SK-N-SH treated with all-trans-retinoic acid at 6 μM for 48 hours (cell line): ENCODE data around the gene CYP2A13.

ENCODE experiments used
- ATAC-seq: fragments of 200-7000 bp; cut with Tn5 transposase; 3 replicates; pipeline ENCODE4 v1.9.1; 2020; ENCODE audit warnings: mild to moderate bottlenecking, moderate library complexity
- ARNTL ChIP-seq: fragments of 450-650 bp; formaldehyde crosslinking; IDR thresholded peaks from 2 replicates; pipeline ENCODE4 v1.5.0; 2020; ENCODE audit warnings: low read depth, mild to moderate bottlenecking, moderate library complexity, borderline replicate concordance
- BACH2 ChIP-seq: fragments of 250-450 bp; sonication (Bioruptor Pico); IDR thresholded peaks from 2 replicates; pipeline ENCODE4 v1.9.0; 2021; ENCODE audit warnings: mild to moderate bottlenecking, borderline replicate concordance
- CREB5 ChIP-seq: fragments of 250-450 bp; sonication (Bioruptor Pico); IDR thresholded peaks from 2 replicates; pipeline ENCODE4 v1.5.1; 2020; ENCODE audit warnings: low read depth, mild to moderate bottlenecking, moderate library complexity
- CSDC2 ChIP-seq: fragments of 250-450 bp; sonication (Bioruptor Pico); IDR thresholded peaks from 2 replicates; pipeline ENCODE4 v1.5.0; 2020; ENCODE audit warnings: mild to moderate bottlenecking, moderate library complexity
- ESRRG ChIP-seq: fragments of 250-450 bp; sonication (Bioruptor Pico); IDR thresholded peaks from 2 replicates; pipeline ENCODE4 v1.6.1; 2021; ENCODE audit warnings: mild to moderate bottlenecking
- ISL1 ChIP-seq: fragments of 250-450 bp; sonication (Bioruptor Pico); IDR thresholded peaks from 2 replicates; pipeline ENCODE4 v2.1.2; 2022; ENCODE audit warnings: mild to moderate bottlenecking, moderate library complexity
- POU6F1 ChIP-seq: fragments of 250-450 bp; sonication (Bioruptor Pico); IDR thresholded peaks from 2 replicates; pipeline ENCODE4 v1.8.0; 2021; ENCODE audit warnings: low read depth, mild to moderate bottlenecking, moderate library complexity, borderline replicate concordance
- PPARA ChIP-seq: fragments of 250-450 bp; sonication (Bioruptor Pico); IDR thresholded peaks from 2 replicates; pipeline ENCODE4 v1.5.0; 2020; ENCODE audit warnings: mild to moderate bottlenecking, borderline replicate concordance
- SNAI2 ChIP-seq: fragments of 250-450 bp; sonication (Bioruptor Pico); IDR thresholded peaks from 2 replicates; pipeline ENCODE4 v1.5.0; 2020; ENCODE audit warnings: mild to moderate bottlenecking, moderate library complexity
- TCF4 ChIP-seq: fragments of 250-450 bp; sonication (Bioruptor Pico); IDR thresholded peaks from 2 replicates; pipeline ENCODE4 v1.8.0; 2021; ENCODE audit warnings: mild to moderate bottlenecking, moderate library complexity, borderline replicate concordance
- TOX ChIP-seq: fragments of 250-450 bp; sonication (Bioruptor Pico); IDR thresholded peaks from 2 replicates; pipeline ENCODE4 v1.8.0; 2021; ENCODE audit warnings: mild to moderate bottlenecking, moderate library complexity, borderline replicate concordance
- TSHZ2 ChIP-seq: fragments of 250-450 bp; sonication (Bioruptor Pico); IDR thresholded peaks from 2 replicates; pipeline ENCODE4 v1.5.0; 2020; ENCODE audit warnings: mild to moderate bottlenecking, moderate library complexity
- ZC3H10 ChIP-seq: fragments of 250-450 bp; sonication (Bioruptor Pico); IDR thresholded peaks from 2 replicates; pipeline ENCODE4 v1.5.1; 2021; ENCODE audit warnings: mild to moderate bottlenecking, moderate library complexity
- ZFP3 ChIP-seq: fragments of 250-450 bp; sonication (Bioruptor Pico); IDR thresholded peaks from 2 replicates; pipeline ENCODE4 v1.5.0; 2020; ENCODE audit warnings: mild to moderate bottlenecking, moderate library complexity
- ZFP30 ChIP-seq: fragments of 450-650 bp; formaldehyde crosslinking; IDR thresholded peaks from 2 replicates; pipeline ENCODE4 v1.5.0; 2022; ENCODE audit warnings: mild to moderate bottlenecking, moderate library complexity
- ZNF565 ChIP-seq: fragments of 450-650 bp; formaldehyde crosslinking; conservative IDR thresholded peaks from 2 replicates; pipeline ENCODE4 v1.5.0; 2020; ENCODE audit warnings: low read depth, mild to moderate bottlenecking, moderate library complexity
- ZNF70 ChIP-seq: fragments of 450-650 bp; formaldehyde crosslinking; IDR thresholded peaks from 2 replicates; pipeline ENCODE4 v1.5.0; 2020; ENCODE audit warnings: mild to moderate bottlenecking, moderate library complexity
- ZNF8 ChIP-seq: fragments of 450-650 bp; formaldehyde crosslinking; IDR thresholded peaks from 2 replicates; pipeline ENCODE4 v1.5.0; 2020; ENCODE audit warnings: mild to moderate bottlenecking, moderate library complexity

Gene CYP2A13

GRCh38 chr19:41133260-41133659, 45.0 kb downstream of the CYP2A13 start (continued):
- TF ChIP-seq ZC3H10 (CRISPR knock-in tag) (no peak), PPARA (CRISPR knock-in tag) (no peak), ZFP3 (CRISPR knock-in tag) (no peak)

GRCh38 chr19:41134616-41135015, 46.4 kb downstream of the CYP2A13 start:
- TF ChIP-seq ZNF8 (CRISPR knock-in tag) (no peak), SNAI2 (CRISPR knock-in tag) (no peak), TCF4 (CRISPR knock-in tag) (no peak), CREB5 (no peak), BACH2 (CRISPR knock-in tag) (no peak)
- ATAC-seq, result no peak

- ATAC-seq, result peak; percentile 87
Measured at GRCh38 chr19:41135390-41136384, 47.4 kb downstream of the CYP2A13 start.

GRCh38 chr19:41136636-41137455, 48.6 kb downstream of the CYP2A13 start:
- no peak for ATAC-seq

More at GRCh38 chr19:41136636-41137455, 48.6 kb downstream of the CYP2A13 start:
- TF ChIP-seq POU6F1, result no peak
- TF ChIP-seq ZNF565 (CRISPR knock-in tag), result no peak
- TF ChIP-seq ZNF70 (CRISPR knock-in tag), result no peak
- no peak for TF ChIP-seq PPARA (CRISPR knock-in tag)
- TF ChIP-seq TSHZ2 (CRISPR knock-in tag), result no peak
- no peak for TF ChIP-seq CREB5
- no peak for TF ChIP-seq BACH2 (CRISPR knock-in tag)
- no peak for TF ChIP-seq ESRRG (CRISPR knock-in tag)
- TF ChIP-seq CSDC2 (CRISPR knock-in tag), result no peak
- TF ChIP-seq ZC3H10 (CRISPR knock-in tag), result no peak
- no peak for TF ChIP-seq ISL1
- no peak for TF ChIP-seq ZFP30 (CRISPR knock-in tag)
- no peak for TF ChIP-seq TCF4 (CRISPR knock-in tag)
- no peak for TF ChIP-seq TOX (CRISPR knock-in tag)
- no peak for TF ChIP-seq ARNTL
- TF ChIP-seq, all 23 proteins: peak for 0
